ENCODE results near the gene NAV2. TPM values are rescaled to one million over a fixed set of nuclear protein-coding genes. Genes with fewer than 3 reads are reported as not detected.

The NAV2 gene
- total RNA-seq, 1 experiment from 2014 or later = 46.3 TPM

GRCh38 chr11:19887842-19888241 is 175.2 kb downstream of the NAV2 start:
- Histone ChIP-seq H3K56ac (ENCODE audit: insufficient read length, low read depth, low read length) (no peak overlapping the region), H3T11ph (ENCODE audit: low read length) (no peak overlapping the region), H3K27ac (ENCODE audit: insufficient read length, low read depth, low read length) (no peak overlapping the region), H2BK5ac (ENCODE audit: insufficient read length, low read length) (no peak overlapping the region), H3K9me3 (ENCODE audit: control insufficient read depth, low read depth, low read length) (no peaks in the 10 kb centered on the region), H3K23me2 (ENCODE audit: insufficient read length, low read depth, low read length, poor library complexity, severe bottlenecking) (no peaks in the 10 kb centered on the region), H3K14ac (ENCODE audit: insufficient read depth, low read length) (no peak overlapping the region), H4K5ac (ENCODE audit: insufficient read length, low read depth, low read length) (no peak overlapping the region), H4K8ac (replicated peaks; ENCODE audit: insufficient read length, low read depth, low read length) (no peak overlapping the region), H3K23ac (ENCODE audit: insufficient read length, low read depth, low read length) (no peak overlapping the region), H3K27me3 (ENCODE audit: insufficient read depth, low read length) (no peaks in the 10 kb centered on the region), H3K4me1 (ENCODE audit: insufficient read depth, low read length) (no peaks in the 10 kb centered on the region), H2BK120ac (ENCODE audit: low read depth, low read length, poor library complexity, severe bottlenecking) (no peak overlapping the region), H3K9ac (ENCODE audit: extremely low read depth, insufficient read length, low read length) (no peak overlapping the region), H3K4ac (ENCODE audit: low read depth, low read length) (no peak overlapping the region), H3K79me2 (ENCODE audit: insufficient read depth, low read length) (no peaks in the 10 kb centered on the region), H2BK20ac (ENCODE audit: low read depth, low read length, poor library complexity, severe bottlenecking) (no peak overlapping the region), H2AK5ac (ENCODE audit: insufficient read length, low read length) (no peak overlapping the region), H3K4me2 (ENCODE audit: insufficient read depth, insufficient read length, low read length) (no peak overlapping the region), H3K79me1 (ENCODE audit: insufficient read depth, low read depth, low read length, poor library complexity, severe bottlenecking) (no peaks in the 10 kb centered on the region), H2BK15ac (ENCODE audit: low read depth, low read length) (no peak overlapping the region), H3K18ac (ENCODE audit: insufficient read length, low read depth, low read length) (no peak overlapping the region), H2AFZ (ENCODE audit: low read length) (no peak overlapping the region), H4K20me1 (ENCODE audit: control insufficient read depth, insufficient read depth, insufficient read length) (no peaks in the 10 kb centered on the region), H4K91ac (ENCODE audit: insufficient read length, low read depth, low read length) (no peak overlapping the region), H2BK12ac (ENCODE audit: insufficient read length, low read depth, low read length) (no peak overlapping the region)
- no CpG with 5 or more reads among the region's 10 CpGs for WGBS (ENCODE audit: extremely low coverage, insufficient read length, low lambda C conversion rate)
- no peak for TF ChIP-seq CTCF (conservative IDR thresholded peaks at IDR 0.05)
- Mint-ChIP-seq H3K9me3 (0 out of 5 replicates have a peak, but pooled peaks cover 0 to 3% of the 10 kb centered on the region in 2 experiments), H3K36me3 (ENCODE audit: insufficient read depth in 1 of 3, low read depth in 3 of 3) (peaks cover 16 to 39% (median 33%) of the 10 kb centered on the region in 3 experiments), H3K4me1 (peaks cover 19 to 22% of the 10 kb centered on the region in 2 experiments), H3K27me3 (ENCODE audit: low read depth) (no peaks in the 10 kb centered on the region), H3K4me3 (no peak overlapping the region), H3K27ac (no peak overlapping the region)
- no peak for DNase-seq
